DOHH2 (cell line): Measurements from ENCODE around the gene IFNGR2.

Experiments used
- H3F3A ChIP-seq: fragments of 200-600 bp; sonication (generic), shearing (Covaris generic); 2 replicates; pipeline ENCODE4 v1.6.0; 2016; ENCODE audit warnings: antibody characterized with exemption, mild to moderate bottlenecking; ENCODE audit not compliant: control insufficient read depth, insufficient read depth
- H3K27ac ChIP-seq: fragments of 200-600 bp; sonication (generic); 2 replicates; pipeline ENCODE4 v1.5.1; 2014; ENCODE audit warnings: low read depth, mild to moderate bottlenecking, low read length, moderate library complexity
- H3K27me3 ChIP-seq: fragments of 200-600 bp; sonication (generic); 2 replicates; pipeline ENCODE4 v1.6.1; 2014; ENCODE audit warnings: mild to moderate bottlenecking, low read length, mixed read lengths; ENCODE audit not compliant: control insufficient read depth
- H3K36me3 ChIP-seq: fragments of 200-600 bp; sonication (generic); 2 replicates; pipeline ENCODE4 v1.6.1; 2014; ENCODE audit warnings: mild to moderate bottlenecking, low read length, moderate library complexity, mixed read lengths; ENCODE audit not compliant: control insufficient read depth
- H3K4me1 ChIP-seq: fragments of 200-600 bp; sonication (generic); 2 replicates; pipeline ENCODE4 v1.6.1; 2014; ENCODE audit warnings: mild to moderate bottlenecking, low read length, mixed read lengths; ENCODE audit not compliant: control insufficient read depth
- H3K4me2 ChIP-seq: fragments of 200-600 bp; sonication (generic); 2 replicates; pipeline ENCODE4 v1.6.0; 2014; ENCODE audit warnings: mild to moderate bottlenecking, low read length, moderate library complexity
- H3K4me3 ChIP-seq: fragments of 200-600 bp; sonication (generic); 2 replicates; pipeline ENCODE4 v1.5.1; 2014; ENCODE audit warnings: mild to moderate bottlenecking, low read length, mixed read lengths
- H3K79me2 ChIP-seq: fragments of 200-600 bp; sonication (generic); 2 replicates; pipeline ENCODE4 v1.6.1; 2014; ENCODE audit warnings: mild to moderate bottlenecking, low read length, mixed read lengths; ENCODE audit not compliant: control insufficient read depth
- H3K9me2 ChIP-seq: fragments of 200-600 bp; sonication (generic); replicated peaks from 2 replicates; pipeline ENCODE4 v1.6.1; 2014; ENCODE audit warnings: mild to moderate bottlenecking, low read length, mixed read lengths; ENCODE audit not compliant: control insufficient read depth
- H3K9me3 ChIP-seq: fragments of 200-600 bp; sonication (generic); 2 replicates; pipeline ENCODE4 v1.6.1; 2014; ENCODE audit warnings: antibody characterized with exemption, low read length, mixed read lengths; ENCODE audit not compliant: control insufficient read depth, insufficient read depth
- H4K20me1 ChIP-seq: fragments of 200-600 bp; sonication (generic); 2 replicates; pipeline ENCODE4 v1.6.0; 2014; ENCODE audit warnings: low read depth, mild to moderate bottlenecking, antibody characterized with exemption, low read length, moderate library complexity; ENCODE audit not compliant: control insufficient read depth, insufficient read depth
- EZH2phosphoT487 ChIP-seq: fragments of 200-600 bp; sonication (generic); IDR thresholded peaks from 2 replicates; pipeline ENCODE4 v1.6.1; 2017; ENCODE audit warnings: borderline replicate concordance, mild to moderate bottlenecking, antibody characterized with exemption, low read length, moderate library complexity, mixed read lengths
- TF ChIP-seq, protein P1 (sequence below): fragments of 200-600 bp; sonication (generic); IDR thresholded peaks from one replicate; pipeline ENCODE4 v1.5.1; 2014; ENCODE audit warnings: antibody characterized with exemption, mild to moderate bottlenecking, low read depth, low read length; ENCODE audit not compliant: poor library complexity, severe bottlenecking

The IFNGR2 gene

DNA sequence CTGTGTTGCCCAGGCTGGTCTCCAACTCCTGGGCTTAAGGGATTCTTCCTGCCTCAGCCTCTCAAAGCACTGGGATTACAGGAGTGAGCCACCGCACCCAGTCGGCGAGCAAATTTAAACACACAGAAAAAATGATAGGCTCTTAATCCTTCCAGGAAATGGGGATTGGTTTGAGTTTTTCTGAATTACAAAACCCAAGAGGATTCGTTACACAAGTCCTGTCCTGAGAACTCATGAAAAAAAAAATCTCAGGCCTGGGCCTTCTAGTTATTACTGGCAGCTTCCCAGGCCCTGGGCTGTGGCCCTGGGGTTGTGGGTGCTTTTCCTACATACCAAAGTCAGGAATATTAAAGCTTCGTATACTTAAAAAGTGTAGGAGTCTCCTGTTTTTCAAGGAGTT is 6.3 kb upstream of the IFNGR2 start:
- no peak overlapping the region for H3K4me2 ChIP-seq

DNA sequence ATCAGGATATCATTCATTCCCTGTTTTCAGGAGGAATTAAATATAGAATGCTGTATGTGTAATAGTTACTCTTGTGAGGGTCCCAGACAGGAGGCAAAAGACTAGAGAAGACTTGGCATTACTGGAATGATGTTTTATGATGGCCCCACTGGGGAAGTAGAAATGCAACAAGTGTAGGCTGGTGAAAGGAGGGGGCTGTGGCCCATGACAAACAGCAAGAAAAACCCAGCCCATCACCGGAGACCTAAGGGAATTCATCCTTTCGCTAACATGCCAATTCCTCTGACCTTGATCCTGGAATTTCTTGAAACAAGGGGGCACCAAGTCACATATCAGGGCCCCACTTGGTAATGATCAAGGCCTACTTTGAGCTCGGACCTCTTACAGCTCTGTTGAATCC is 5.5 kb upstream of the IFNGR2 start:
- peaks cover 64% of the 10 kb centered on the region for H3K4me1 ChIP-seq
- no peaks in the 10 kb centered on the region for H3K9me3 ChIP-seq
- no peak for TF ChIP-seq EZH2phosphoT487
- TF ChIP-seq, protein P1, sequence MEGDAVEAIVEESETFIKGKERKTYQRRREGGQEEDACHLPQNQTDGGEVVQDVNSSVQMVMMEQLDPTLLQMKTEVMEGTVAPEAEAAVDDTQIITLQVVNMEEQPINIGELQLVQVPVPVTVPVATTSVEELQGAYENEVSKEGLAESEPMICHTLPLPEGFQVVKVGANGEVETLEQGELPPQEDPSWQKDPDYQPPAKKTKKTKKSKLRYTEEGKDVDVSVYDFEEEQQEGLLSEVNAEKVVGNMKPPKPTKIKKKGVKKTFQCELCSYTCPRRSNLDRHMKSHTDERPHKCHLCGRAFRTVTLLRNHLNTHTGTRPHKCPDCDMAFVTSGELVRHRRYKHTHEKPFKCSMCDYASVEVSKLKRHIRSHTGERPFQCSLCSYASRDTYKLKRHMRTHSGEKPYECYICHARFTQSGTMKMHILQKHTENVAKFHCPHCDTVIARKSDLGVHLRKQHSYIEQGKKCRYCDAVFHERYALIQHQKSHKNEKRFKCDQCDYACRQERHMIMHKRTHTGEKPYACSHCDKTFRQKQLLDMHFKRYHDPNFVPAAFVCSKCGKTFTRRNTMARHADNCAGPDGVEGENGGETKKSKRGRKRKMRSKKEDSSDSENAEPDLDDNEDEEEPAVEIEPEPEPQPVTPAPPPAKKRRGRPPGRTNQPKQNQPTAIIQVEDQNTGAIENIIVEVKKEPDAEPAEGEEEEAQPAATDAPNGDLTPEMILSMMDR: no peak
- peaks cover under 1% of the 10 kb centered on the region; the same call in 1 of the 2 replicates for H3K79me2 ChIP-seq
- H4K20me1 ChIP-seq: no peaks in the 10 kb centered on the region
- H3K9me2 ChIP-seq: no peaks in the 10 kb centered on the region
- no peak overlapping the region for H3K4me3 ChIP-seq
- H3K4me2 ChIP-seq: no peak overlapping the region
- no peaks in the 10 kb centered on the region for H3K36me3 ChIP-seq
- peaks cover 20% of the 10 kb centered on the region for H3F3A ChIP-seq
- no peak overlapping the region for H3K27ac ChIP-seq
- H3K27me3 ChIP-seq: no peaks in the 10 kb centered on the region

More for the DNA sequence above, 6.3 kb upstream of the IFNGR2 start:
- Histone ChIP-seq H3K27me3 (no peaks in the 10 kb centered on the region), H3K9me2 (no peaks in the 10 kb centered on the region), H3F3A (peaks cover 15% of the 10 kb centered on the region), H3K79me2 (no peaks in the 10 kb centered on the region), H3K9me3 (no peaks in the 10 kb centered on the region), H4K20me1 (no peaks in the 10 kb centered on the region), H3K36me3 (no peaks in the 10 kb centered on the region), H3K27ac (no peak overlapping the region), H3K4me3 (no peak overlapping the region), H3K4me1 (peaks cover 56% of the 10 kb centered on the region)
- TF ChIP-seq EZH2phosphoT487: no peak
- TF ChIP-seq, protein P1: no peak

DNA sequence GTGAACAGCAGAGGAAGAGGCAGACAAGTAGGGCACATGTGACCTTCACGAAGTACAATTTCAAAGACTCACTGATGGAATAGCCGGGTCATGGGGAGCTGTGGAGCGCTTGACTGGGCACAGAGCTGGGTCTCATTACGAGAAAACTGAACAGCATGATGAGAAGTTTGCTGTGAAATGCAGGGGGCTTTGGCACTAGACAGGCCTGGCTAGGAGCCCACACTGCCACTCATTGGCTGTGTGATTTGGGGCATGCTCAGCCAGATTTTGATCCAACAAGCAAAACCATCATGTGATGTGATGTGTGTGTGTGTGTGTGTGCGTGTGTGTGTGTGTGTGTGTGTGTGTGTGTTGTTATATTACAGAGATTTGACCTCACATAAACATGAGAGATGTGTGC is 4.9 kb upstream of the IFNGR2 start:
- no peaks in the 10 kb centered on the region for H3K27me3 ChIP-seq
- H3K4me3 ChIP-seq: no peak overlapping the region
- H3K4me1 ChIP-seq: peaks cover 64% of the 10 kb centered on the region
- TF ChIP-seq, protein P1: no peak
- no peak for TF ChIP-seq EZH2phosphoT487
- H3F3A ChIP-seq: peaks cover 20% of the 10 kb centered on the region
- H3K4me2 ChIP-seq: no peak overlapping the region
- no peaks in the 10 kb centered on the region for H3K36me3 ChIP-seq
- H3K9me3 ChIP-seq: no peaks in the 10 kb centered on the region
- H4K20me1 ChIP-seq: no peaks in the 10 kb centered on the region
- H3K9me2 ChIP-seq: no peaks in the 10 kb centered on the region
- H3K79me2 ChIP-seq: peaks cover 4% of the 10 kb centered on the region
- H3K27ac ChIP-seq: no peak overlapping the region
